GM18526 (cell line): ENCODE measurements around the gene SALL2.

Experiments used
- POLR2A ChIP-seq: IDR thresholded peaks from 3 replicates; pipeline ENCODE4 v1.6.1; 2011; ENCODE audit not compliant: insufficient read length; ENCODE audit errors: extremely low read depth

Gene SALL2

GRCh38 chr14:21509432-21510143 lies 16.6 kb downstream of the SALL2 start:
- no peak for TF ChIP-seq POLR2A

- TF ChIP-seq POLR2A: no peak
Observed at GRCh38 chr14:21506557-21506956, 19.6 kb downstream of the SALL2 start.

GRCh38 chr14:21505012-21505553 lies 21.1 kb downstream of the SALL2 start:
- no peak for TF ChIP-seq POLR2A

- TF ChIP-seq POLR2A: no peak
Observed at GRCh38 chr14:21503376-21503775, 22.8 kb downstream of the SALL2 start.

GRCh38 chr14:21501568-21501967 lies 24.6 kb downstream of the SALL2 start:
- TF ChIP-seq POLR2A: no peak

GRCh38 chr14:21498540-21499526 lies 27.3 kb downstream of the SALL2 start:
- no peak for TF ChIP-seq POLR2A

GRCh38 chr14:21496453-21496852 lies 29.7 kb downstream of the SALL2 start:
- no peak for TF ChIP-seq POLR2A

GRCh38 chr14:21494902-21495762 lies 31.0 kb downstream of the SALL2 start:
- TF ChIP-seq POLR2A: no peak

- TF ChIP-seq POLR2A: no peak
Observed at GRCh38 chr14:21486640-21487087, 39.5 kb downstream of the SALL2 start.

- TF ChIP-seq POLR2A: peak; percentile 81
Observed at GRCh38 chr14:21476925-21477681, 49.0 kb downstream of the SALL2 start, which contains the start of the genes RAB2B and TOX4. Gene RAB2B (minus strand): TSS chr14:21476959. CDS start chr14:21476872, 87 bp downstream. Gene TOX4 (plus strand): TSS chr14:21477195. CDS start chr14:21477279, 84 bp downstream.

- no peak for TF ChIP-seq POLR2A
Observed at GRCh38 chr14:21476523-21476924, 49.6 kb downstream of the SALL2 start.

GRCh38 chr14:21475767-21476522 lies 50.2 kb downstream of the SALL2 start:
- TF ChIP-seq POLR2A: no peak
